NCI-H748 (cell line): ENCODE results near the gene SH3BP2.
A peak's percentile ranks its signal among the peaks of the same experiment; 100 is the strongest.

Experiments used
- DNase-seq: peaks from one replicate; lab custom pipeline; 2025; ENCODE audit not compliant: unreplicated experiment; lab: John Stamatoyannopoulos, UW

The SH3BP2 gene, protein sequence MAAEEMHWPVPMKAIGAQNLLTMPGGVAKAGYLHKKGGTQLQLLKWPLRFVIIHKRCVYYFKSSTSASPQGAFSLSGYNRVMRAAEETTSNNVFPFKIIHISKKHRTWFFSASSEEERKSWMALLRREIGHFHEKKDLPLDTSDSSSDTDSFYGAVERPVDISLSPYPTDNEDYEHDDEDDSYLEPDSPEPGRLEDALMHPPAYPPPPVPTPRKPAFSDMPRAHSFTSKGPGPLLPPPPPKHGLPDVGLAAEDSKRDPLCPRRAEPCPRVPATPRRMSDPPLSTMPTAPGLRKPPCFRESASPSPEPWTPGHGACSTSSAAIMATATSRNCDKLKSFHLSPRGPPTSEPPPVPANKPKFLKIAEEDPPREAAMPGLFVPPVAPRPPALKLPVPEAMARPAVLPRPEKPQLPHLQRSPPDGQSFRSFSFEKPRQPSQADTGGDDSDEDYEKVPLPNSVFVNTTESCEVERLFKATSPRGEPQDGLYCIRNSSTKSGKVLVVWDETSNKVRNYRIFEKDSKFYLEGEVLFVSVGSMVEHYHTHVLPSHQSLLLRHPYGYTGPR

DNA sequence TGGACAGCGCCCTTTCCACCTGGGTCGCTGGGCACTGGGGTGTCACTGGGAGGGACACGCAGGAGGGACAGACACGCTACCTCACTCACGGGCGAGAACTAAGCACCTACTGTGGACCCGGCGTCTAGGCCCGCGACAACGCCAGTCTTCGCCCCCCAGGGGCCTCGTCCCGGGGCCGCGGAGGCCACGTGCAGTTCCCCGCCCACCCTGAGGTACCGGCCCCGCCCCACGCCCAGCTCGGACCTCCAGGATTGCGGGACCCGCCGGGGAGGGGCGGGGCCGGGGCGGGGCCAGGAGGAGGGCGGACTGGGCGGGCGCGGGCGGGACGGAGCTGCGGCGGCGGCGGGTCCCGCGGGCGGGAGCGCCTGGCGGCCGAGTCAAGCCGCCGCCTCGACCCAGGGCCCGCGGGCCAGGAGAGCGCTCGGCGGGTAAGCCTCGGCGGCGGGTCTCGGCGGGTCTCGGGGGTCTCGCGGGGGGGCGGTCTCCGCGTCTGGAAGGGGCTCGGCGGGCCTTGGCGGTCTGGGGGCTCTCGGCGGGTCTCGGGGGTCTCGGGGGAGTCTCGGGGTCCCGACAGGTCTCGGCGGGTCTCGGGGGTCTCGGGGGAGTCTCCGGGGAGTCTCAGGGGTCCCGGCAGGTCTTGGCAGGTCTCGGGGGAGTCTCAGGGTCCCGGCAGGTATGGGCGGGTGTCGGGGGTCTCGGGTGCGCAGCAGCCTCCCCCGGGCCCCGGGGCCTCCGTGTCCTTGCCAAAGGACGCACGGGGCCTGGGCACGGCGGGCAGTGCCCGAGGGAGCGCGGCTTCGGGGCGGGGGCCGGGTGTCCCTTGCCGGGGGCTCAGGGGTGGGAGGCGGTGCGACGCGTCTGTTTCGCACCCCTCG is at the start of gene SH3BP2:
Gene SH3BP2 (plus strand): TSS at position 375 of the 875 bp plus-strand sequence. CDS start 27,533 bp downstream, outside the sequence.
- DNase-seq: no peak

DNA sequence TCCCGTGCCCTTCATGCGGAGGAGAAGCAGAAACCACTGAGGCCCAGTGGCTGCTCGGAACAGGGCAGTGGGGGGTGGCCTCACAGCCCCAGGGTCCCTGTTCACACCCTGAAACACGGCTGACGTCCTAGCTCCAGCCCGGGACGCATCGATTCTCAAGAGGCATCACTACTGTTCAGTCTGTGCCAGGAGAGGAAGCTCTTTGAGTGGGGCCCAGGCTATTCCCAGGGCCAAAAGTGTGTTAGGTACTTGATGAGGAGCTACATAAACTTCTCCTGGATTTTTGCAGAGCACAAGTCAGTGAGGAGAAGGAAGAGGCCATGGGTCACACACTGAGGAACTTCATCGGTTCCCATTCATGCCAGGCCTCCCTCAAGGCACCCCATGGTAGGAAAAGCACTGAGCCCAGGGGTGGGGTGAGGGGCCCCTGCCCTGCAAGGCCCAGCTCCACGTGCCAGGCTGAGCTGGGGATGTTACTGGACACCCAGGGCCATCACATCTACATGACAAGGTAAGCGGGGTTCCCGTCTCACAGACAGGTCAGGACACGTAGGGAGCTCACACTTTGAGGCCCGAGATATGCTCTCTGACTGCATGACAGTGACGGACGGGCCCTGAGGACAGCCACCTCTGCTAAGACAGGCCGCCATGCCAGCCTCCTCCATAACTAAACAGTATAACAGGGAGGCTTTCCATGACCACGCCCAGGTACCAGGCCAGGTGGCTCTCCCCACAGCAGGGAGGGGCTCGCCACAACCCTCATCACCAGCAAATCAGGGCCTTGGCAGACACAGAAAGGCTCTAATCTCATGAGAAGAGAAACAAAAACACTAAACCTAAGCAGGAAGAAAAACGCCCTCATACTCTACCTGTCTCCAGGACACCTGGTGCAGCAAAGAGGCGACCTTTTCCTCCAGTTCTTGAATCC is 49.1 kb upstream of the SH3BP2 start:
- DNase-seq: no peak

DNA sequence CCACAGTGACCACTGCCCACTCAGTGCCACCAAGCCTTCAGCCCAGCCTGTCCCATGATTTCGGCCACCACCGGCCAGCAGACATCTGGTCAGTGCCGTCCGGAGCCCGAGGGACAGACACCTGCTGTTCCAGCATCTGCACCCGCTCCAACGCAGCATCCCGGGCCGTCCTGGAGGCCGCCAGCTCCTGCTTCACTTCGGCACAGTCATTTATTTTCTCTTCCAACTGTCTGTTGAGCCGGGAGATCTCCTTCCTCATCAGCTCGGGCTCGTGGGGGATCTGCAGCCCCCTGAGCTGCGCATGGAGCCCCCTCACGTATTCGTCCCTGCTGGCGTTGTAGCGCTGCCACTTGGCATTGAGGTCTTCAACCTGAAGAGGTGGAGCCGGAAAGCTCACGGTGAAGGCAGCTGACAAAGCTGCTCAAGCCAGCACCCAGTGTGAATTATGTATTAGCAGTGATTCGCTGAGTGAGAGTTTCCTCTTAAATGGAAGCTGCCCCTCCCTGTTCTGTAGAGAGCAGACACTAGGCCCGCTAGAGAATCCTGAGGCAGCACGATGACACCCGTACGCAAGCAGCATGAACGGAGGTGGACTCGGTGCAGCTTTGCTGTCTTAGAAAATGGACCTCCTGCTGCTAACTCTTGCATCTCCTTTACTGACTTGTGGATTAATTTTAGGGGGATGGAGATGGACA is 48.2 kb upstream of the SH3BP2 start:
- no peak for DNase-seq

DNA sequence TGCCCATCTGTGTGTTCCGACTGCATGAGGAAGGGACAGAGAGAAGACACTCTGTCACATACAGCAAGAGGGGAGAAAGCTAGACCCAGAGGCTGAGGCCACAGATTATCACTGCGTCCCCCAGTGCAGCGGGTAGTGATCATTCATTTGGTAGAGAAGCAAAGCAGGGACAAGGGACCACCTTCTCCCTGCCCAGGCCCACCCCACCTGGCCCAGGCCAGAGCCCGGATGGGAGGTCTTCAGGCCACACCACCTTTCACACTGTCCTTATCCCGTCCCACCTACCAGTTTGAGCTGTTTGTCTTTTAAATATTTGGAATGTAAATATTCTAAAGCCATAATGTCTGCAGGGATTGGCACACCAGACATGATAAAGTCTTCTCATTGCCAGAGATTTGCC is 47.4 kb upstream of the SH3BP2 start:
- DNase-seq: no peak

DNA sequence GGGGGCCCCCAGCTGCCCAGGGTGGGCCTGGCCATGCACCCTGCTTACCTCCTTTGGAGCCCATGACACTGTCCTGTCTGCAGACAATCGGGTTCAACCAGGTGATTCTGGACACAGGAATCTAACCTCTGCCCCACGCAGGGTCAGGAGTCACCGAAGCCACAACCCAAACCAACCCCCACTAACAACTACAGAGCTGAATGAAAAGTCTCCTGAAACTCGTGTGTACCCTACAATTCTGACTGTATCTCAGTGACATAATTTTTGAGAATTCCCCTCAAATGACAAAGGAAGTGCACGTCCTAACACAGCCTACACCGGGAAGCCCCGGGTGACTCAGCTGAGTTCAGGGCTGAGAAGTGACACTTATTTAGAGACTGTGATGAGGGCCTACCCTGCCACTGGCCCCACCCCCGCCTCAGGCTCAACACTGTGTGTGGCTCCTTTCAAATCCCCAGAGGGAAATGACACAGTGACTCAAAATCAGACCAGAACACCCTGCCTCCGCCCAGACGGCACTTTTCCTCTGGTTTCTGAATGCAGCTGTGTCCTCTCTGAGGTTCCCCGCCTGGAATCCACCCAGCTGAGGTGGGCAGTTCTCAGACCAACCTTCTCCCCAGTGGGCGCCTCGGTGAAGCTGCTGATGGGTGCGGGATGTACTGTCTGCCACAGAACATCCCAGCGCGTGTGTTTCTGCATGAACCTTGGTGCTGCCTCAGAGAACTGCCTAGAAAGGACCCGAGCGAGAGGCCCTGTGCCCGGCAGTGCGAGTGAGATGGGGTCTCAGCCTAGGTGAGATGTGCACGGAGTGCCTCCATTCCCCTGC is 46.7 kb upstream of the SH3BP2 start:
- DNase-seq: no peak

DNA sequence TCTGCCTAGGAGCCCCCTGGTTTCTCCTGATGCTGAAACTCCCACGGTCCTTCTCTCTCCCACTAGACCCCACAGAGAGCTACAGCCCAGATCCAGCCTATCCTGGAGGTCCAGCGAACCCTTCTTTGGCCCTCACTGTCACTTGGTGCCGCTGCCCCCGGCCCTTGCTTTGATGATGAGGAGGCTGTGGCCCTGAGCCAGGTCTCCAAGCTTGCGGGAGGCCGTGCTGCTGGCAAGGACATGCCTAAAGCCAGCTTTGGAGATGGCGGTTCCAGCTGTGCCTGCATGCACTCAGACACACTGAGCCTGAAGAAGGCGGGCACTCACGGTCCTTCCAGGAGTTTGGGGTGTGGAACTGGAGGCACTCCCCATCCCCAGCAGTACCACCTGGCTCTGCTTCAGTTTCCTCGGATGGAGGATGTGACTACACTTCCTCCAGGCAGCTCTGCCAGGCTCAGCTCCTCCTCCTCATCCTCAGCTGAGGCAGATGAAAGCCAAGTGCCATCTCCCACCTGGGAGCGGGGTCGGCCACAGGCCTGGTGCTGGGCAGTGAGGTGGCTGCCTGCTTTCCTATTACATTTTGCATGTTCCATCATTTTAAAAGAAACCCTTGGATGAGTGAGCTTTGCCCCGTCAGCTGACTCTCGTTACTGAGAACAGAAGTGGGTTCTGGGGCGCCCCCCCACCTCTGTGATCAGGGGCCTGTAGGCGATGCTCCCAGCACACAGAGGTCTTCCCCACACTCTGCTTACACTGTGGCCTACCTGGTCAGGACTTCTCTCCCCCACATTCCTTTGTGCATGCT is 45.8 kb upstream of the SH3BP2 start:
- no peak for DNase-seq

DNA sequence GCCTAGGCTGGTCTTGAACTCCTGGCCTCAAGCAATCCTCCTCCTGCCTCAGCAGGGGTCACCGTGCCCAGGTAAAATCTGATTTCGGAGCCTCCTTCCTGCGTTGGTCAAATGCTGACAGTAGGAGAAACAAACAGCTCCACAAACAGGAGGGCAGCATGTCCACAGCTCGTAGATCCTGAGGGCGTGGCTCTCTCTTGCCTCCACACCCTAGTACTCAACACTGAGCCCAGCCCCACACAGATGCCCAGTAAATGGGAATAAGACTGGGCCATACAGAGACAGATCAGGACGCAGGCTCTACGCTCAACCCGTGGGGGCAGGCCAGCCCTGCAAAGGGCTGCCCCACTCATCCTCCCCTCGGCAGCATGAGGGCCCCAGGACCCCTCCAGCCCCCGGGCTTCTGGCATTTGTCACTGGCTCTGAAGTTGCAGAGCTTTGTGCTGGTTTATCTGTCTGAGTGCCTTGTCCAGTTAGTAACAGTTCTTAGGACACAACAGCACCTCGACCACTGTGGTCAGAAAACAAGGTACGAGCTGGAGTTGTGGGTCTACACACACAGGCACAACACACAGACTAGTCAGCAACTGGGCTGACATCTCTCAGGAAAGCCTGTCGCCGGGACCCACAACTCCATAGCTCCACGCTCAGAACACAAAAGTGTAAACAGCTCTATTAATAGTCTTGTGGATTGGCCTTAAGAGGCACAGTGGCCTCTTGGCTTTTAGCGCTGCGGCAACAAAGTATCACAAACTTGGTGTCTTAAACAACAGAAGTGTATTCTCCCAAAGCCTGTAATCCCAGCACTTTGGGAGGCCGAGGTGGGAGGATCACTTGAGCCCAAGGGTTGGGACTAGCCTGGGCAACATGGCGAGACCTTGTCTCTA is 41.9 kb upstream of the SH3BP2 start:
- no peak for DNase-seq

DNA sequence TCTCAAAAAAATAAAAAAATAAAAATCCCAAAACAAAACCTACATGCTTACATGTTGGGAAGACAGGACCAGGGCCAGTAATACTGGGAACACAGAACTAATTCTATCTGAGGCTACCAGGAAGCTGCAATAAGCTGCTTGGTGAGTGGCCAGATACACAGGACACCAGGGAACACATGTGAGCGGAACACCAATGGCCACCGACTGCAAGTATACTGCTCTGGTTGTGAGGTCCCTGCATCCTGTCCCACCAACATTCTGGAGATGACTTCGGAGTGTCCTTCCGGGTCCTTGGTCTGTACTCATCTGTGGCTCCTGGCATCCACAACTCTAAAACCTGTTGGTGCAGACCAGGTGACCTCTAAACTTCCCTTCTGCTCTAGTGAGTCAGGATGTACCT is 39.4 kb upstream of the SH3BP2 start:
- DNase-seq: no peak

DNA sequence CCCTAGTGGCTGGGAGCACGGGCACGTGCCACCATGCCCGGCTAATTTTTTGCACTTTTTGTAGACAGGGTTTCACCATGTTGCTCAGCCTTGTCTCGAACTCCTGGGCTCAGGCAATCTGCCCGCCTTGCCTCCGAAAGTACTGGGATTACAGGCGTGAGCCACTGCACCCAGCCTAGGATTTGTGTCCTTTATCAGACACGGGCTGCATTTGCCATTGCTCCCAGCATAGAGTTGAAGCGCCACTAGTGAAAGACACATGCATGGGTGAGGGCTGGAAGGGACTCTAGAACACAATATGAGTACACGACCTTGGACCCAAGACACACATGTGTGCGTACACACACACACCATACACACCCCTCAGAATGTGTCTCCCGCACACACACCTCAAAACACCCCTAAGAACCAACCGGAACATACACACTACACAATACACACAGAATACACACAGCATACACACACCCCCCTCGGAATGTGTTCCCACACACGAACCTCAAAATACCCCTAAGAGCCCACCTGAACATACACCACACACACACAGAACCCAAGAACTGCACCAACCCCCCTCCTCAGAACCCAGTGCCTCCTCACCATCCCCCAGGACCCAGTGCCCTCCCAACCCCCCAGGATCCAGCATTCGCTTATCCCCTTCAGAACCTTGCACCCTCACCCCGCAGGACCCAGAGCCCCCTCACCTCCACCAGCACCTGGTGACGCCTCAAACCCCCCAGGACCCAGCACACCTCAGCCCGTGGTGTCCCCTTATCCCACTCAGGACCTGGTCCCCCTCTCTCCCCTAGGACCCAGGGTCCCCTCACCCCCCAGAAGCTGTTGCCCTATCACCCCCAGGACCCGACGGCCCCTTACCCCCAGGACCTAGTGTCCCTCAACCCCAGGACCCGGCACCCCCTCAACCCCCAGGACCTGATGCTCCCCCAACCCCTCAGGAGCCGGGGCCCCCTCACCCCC is 37.8 kb upstream of the SH3BP2 start:
- no peak for DNase-seq

DNA sequence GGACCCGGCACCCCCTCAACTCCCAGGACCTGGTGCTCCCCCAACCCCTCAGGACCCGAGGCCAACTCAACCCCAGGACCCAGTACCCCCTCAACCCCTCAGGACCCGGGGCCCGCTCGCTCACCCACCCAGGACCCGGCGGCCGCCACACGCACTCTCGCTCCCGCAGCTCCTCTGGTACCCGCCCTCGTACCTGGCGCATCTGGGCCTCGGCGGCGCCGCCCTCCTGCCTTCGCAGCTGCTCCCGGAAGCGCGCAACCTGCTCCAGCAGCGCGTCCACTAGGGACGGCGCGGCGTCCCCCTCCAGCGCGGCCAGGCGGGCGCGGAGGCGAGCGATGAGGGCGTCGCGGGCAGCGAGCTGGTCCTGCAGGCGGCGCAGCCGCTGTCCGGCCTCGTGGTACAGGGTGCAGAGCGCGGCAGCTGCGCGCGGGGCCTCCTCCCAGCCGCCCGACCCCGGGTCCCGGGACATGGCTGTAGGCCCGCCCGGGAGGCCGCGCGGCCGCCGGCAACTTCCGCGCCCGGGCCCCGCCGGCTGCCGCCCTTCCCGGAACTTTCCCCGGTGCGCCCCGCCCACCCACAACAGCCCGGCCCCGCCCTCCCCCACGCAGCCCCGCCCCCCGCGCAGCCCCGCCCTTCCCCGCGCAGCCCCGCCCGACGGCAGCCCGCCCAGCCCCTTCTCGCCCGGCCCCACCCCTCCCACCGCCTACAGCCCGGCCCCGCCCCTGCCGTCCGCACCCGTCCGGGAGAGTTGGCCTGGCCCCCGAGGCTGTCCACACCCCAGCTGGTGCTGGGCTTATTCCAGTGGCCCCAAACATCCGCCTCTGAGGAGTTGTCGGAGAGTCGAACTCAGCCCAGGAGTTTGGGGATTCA is 36.8 kb upstream of the SH3BP2 start, which contains the start of gene TNIP2:
Gene TNIP2 (minus strand): TSS at position 516 of the 870 bp plus-strand sequence. CDS start 47 bp downstream, at position 469.
- DNase-seq: peak; percentile 72

DNA sequence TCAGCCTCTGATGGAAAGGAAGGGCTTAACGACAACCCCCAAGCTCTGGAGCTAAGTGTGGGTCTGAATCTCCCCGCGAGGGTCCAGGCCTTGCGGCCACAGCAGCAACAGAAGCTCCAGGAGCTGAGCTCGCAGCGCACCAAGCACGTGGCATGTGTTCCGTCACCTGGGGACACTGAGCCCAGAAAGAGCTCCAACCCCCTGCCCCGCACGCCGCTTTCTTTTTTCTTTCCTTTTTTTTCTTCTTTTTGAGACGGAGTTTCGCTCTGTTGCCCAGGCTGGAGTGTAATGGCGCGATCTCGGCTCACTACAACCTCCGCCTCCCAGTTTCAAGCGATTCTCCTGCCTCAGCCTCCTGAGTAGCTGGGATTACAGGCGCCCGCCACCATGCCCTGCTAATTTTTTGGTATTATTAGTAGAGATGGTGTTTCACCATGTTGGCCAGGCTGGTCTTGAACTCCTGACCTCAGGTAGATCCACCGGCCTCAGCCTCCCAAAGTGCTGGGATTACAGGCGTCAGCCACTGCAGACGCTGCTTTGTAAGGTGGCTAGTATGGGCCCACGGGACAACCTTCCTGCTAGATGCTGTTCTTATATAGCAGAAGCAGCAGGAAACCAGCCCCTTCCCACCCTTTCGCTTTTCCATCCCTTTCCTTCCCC is 36.1 kb upstream of the SH3BP2 start:
- DNase-seq: no peak

DNA sequence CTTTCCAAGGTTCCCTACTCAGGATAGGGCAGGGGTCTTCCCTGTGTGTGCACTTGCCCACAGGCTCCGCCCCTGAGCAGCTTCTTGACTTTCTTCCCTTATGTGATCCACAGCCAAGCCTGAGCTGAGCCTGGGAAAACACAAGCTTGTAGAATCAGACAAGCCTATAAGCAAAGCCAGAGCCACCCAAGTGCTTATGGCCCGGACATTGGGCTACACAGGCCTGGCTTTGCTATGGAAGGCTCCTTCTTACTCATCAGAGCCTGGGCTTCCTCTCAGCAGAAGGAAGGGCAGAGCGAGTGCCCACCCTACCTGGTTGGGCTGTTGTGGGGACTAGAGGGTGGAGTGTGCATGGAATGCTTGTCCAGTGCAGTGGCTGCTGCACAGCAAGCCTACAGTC is 35.5 kb upstream of the SH3BP2 start:
- no peak for DNase-seq

DNA sequence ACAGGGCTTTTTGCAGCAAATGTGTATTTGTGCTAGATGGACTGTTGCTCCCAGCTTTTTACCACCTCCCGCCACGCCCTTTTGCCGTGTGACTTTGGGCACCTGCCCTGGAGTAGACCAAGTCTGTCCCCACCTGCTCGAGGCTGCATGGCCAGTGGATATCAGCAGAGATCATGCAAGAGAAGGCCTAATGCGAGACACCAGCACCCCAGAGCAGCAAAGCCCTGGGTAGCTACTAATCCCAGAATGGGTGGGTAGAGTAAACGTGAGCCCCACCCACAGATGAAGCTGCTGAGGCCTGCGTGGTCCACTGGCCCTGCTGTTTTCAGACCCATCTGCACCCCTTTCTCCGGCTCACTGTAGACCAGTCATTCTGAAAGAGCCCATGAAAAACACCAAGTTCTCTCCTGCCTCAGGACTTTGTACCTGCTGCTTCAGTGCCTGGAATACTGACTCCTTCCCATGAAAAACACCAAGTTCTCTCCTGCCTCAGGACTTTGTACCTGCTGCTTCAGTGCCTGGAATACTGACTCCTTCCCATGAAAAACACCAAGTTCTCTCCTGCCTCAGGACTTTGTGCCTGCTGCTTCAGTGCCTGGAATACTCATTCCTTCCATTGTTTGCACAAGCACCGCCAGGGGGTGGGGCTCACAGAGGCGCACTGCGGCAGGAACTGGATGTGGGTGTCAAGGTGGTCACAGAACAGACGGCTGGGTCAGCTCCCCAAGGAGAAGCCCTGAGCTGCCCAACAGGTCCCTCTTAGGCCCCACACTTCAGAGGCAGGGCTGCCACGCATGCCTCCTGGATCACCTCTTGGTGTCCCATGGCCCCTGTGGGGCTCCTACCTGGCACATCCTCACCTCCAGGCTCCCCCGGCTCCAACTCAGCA is 31.6 kb upstream of the SH3BP2 start:
- peak; percentile 0 for DNase-seq

DNA sequence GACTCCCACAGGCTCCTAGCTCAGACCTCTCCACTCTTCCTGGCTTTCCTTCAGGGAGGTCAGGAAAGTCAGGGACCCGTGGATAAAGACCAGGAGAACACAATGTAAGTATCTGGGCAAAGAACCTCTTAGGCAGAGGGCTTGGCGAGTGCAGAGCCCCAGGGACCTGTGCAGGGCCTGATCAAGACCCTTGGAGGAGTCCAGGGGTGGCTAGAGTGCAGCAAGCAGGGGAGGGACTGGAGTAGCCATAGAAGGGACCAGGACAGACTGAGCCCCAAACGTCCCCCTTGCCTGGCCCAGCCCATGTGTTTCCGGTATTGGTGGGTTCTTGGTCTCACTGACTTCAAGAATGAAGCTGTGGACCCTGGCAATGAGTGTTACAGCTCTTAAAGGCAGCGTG is 30.8 kb upstream of the SH3BP2 start:
- DNase-seq: no peak
